Stimulated activated CD4-positive, alpha-beta T cell treated with anti-CD3 and anti-CD28 coated beads, Interleukin-1b, Interleukin-23, amount 100 ng/mL, for 48 hours (primary cell): Measurements from ENCODE around the gene ABCB1.
"Not testable (repeated sequence)": the region's sequence is repeated elsewhere in the genome, so short reads cannot be mapped to it uniquely, and the experiment has no call there.

Source experiments
- DNase-seq: peaks from one replicate; pipeline ENCODE4 v3.0.0-alpha.2; 2020

The ABCB1 gene

GRCh38 chr7:87574630-87575029, 26.1 kb downstream of the ABCB1 start:
- no peak for DNase-seq

DNA sequence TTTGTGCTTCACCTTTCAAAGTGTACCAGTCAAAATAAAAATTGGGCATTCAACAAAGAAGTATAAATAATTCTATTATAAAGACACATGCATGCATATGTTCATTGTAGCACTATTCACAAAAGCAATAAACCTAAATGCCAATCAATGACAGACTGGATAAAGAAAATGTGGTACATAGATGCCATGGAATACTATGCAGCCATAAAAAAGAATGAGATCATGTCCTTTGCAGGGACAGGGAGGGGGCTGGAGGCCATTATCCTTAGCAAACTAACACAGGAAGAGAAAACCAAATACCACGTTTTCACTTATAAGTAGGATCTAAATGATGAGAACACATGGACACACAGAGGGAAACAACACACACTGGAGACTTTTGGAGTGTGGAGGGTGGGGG, 28.2 kb downstream of the ABCB1 start:
- not testable (repeated sequence) for DNase-seq

- no peak for DNase-seq
Observed at GRCh38 chr7:87570178-87570577, 30.5 kb downstream of the ABCB1 start.

DNA sequence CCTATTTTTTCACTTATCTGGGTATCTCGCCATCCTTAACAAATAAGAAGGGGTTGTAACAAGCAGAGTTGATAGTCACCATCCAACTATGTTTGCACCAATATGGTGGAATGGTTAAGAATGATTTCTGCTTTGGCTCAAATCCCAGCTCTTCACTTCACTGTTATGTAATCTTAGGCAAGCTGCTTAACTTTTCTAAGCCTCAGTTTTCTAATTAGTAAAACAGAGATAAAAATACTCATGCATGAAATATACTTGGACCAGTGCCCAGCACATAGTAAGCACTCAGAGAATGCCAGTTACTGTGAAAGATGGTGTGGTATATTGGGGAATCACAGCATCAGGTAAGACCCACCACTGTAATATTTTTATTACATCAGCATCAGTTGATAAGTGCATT, 33.6 kb downstream of the ABCB1 start:
- DNase-seq, result no peak

- DNase-seq, result no peak
Observed at GRCh38 chr7:87566311-87566900, 34.3 kb downstream of the ABCB1 start.

- no peak for DNase-seq
Observed at GRCh38 chr7:87565877-87566276, 34.8 kb downstream of the ABCB1 start.

DNA sequence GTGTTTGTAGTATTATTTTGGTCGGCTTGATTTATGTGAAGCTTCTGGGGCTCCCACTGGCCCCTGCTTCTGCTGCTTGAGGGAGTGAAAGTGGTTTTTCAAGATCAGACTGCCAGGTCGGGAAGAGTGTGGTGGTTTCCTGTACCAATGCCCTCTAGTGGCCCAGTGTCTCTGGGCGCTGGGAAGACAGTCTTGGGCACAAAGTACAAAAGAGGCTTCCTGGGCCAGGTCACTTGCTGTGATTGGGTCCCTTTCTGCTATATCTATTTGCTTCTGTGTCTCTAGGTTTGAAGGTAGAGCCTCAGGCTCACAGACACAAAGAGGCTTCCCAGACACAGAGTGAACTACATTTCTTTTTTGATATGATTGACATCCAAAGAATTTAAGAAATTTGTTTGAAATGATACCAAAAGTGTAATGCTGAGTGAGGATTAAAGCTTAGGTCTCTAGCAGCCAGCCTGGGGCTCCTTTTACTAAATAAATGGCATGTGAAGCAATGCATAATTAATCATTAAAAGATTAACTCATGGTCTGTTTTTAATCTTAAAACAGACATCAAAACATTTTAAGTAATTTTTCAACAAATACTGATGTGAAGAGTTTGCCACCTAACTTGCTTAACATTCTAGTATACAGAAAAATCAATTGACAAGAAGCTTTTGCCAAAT, 36.3 kb downstream of the ABCB1 start:
- no peak for DNase-seq

DNA sequence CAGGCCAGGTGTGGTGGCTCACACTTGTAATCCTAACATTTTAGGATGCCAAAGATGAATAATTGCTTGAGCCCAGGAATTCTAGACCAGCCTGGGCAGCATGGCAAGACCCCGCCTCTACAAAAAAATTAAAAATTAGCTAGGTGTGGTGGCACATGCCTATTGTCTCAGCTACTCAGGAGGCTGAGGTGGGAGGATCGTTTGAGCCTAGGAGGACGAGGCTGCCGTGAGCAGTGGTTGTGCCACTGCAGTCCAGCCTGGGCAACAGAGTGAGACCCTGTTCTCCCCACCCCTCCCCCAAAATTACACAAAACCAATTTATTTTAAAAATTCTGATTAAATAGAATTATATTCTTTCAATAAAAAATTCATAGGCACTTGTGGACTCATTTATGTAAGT, 39.0 kb downstream of the ABCB1 start:
- no peak for DNase-seq

DNA sequence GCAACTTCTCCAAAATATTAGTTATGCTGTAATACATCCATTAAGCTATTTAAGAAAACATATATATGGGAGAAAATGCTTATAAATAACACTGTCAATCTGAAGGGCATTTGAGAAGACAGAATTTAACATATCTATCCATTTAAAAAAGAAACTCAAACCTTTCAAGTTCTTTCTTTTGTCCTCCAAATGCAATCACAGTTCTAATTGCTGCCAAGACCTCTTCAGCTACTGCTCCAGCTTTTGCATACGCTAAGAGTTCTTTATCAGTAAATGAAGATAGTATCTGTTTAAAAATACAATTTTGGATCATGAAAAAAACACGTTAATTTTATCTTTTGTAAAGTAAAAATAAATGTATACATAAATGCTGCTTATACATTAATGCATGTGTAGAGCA, 39.6 kb downstream of the ABCB1 start:
- DNase-seq, result no peak

- no peak for DNase-seq
Observed at GRCh38 chr7:87552351-87552900, 48.3 kb downstream of the ABCB1 start.

GRCh38 chr7:87548123-87548919, 52.4 kb downstream of the ABCB1 start:
- DNase-seq, result no peak

- no peak for DNase-seq
Observed at GRCh38 chr7:87545760-87546159, 54.9 kb downstream of the ABCB1 start.

DNA sequence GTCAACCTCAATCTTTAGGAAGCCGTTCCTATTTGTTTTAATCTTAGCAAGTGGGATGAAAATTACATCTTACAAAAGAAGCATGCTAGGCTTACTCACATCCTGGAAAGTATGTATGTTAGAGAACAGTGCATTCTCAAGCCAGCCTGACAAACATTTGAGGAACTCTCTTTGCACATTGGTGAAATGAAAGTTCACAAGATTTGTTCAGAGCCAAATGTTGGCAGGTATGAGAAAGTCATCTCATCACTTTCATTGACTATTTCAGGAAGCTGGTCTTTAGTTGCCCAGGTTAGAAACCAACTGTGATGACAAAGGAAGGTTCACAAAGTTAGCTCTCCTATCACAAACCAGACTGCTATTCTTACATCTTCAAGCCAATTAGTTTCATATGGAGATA, 57.1 kb downstream of the ABCB1 start:
- no peak for DNase-seq

- DNase-seq, result no peak
Observed at GRCh38 chr7:87541648-87542047, 59.0 kb downstream of the ABCB1 start.

GRCh38 chr7:87538052-87538451, 62.6 kb downstream of the ABCB1 start:
- DNase-seq, result no peak

DNA sequence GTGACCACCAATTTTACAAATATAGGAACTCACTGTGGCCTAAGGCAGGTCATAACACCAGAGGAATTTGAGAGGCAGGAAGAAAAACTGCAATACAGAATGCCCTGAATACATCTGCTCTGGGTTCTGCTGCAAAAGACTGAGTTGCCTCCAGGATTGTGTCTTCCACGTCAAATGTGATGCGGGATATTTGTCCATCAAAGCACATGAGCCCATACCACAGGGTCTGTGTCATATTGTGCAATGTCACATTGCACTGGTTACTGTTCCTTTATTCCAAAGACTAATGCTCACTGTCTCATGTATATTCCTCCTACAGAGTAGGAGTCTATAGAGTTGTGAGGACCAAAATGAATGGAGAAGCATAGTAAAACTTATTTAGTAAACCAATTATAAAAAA, 66.6 kb downstream of the ABCB1 start:
- DNase-seq, result no peak

DNA sequence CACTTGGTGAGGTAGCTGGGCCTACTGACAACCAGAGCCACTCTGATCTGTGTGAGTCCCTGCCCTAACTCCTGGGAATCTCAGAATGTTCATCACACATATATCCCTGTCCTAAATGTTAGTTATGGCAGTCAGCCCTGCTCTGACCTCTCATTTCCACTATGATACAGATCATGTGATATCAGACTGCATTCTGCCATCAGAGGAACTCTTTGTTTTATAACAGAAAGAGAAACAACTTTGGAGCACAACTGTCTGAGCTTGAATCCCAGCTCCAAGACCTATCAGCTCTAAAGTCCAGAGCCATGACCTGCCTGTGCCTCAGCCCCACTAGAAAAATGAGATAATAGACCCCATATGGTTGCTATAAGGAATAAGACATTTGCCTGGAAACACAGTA, 70.6 kb downstream of the ABCB1 start:
- DNase-seq, result no peak

GRCh38 chr7:87528730-87529129, 72.0 kb downstream of the ABCB1 start:
- no peak for DNase-seq

GRCh38 chr7:87518735-87519134, 81.9 kb downstream of the ABCB1 start:
- DNase-seq, result no peak

DNA sequence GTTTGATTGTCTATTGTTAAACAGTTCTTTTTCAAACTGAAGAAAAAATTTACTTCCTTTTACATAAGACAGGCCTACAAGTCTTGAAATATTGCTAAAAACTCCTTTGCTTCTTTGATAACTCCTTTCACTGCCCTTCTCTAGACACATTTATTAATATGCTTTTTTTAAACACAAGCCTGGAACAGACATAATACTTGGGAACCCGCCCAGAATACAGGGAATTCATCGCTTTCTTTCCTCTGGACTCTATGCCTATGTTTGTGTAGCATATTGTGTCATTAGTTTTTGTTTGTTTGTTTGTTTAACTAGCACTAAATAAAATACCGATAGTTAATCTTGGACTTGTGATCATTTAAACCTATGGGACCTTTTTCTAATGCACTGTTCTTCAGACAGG, 82.8 kb downstream of the ABCB1 start:
- no peak for DNase-seq

DNA sequence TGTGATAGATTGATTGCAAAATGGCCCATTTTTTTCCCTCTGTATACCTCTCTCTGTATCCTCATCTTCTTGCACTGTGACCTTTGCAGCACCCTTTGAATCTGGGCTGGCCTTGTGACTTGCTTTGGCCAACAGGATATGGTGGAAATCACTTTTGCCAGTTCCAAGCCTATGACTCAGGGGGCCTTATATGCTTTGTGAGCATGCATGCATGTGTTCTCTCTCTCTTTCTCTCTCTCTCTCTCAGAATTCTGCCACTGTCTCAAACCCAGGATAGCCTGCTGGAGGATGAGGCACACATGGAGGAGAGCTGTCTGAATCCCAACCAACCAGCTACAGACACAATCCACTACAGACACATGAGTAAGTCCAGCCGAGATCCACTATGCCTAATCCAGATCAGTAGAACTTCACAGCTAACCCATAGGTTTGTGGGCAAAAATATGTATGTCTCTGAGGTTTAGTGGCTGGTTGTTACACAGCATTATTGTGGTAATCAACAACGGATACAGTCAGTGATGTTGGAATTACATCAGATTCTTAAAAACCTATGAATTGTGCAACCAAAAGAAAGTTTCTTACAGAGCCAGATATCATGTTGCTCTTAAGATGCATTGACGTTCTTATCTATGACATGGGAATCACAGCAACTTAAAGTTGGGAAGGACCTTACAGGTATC, 83.4 kb downstream of the ABCB1 start:
- DNase-seq, result no peak

GRCh38 chr7:87513735-87514335, 86.8 kb downstream of the ABCB1 start:
- no peak for DNase-seq

GRCh38 chr7:87512906-87513305, 87.8 kb downstream of the ABCB1 start:
- no peak for DNase-seq
